C4-2B (cell line): ENCODE measurements around the gene OR7G3.

Experiments used
- ZFX ChIP-seq: fragments of 450-650 bp; IDR thresholded peaks from 2 replicates; pipeline ENCODE4 v1.6.1; 2017
- TF ChIP-seq, protein P1 (sequence below): fragments of 450-650 bp; conservative IDR thresholded peaks from 2 replicates; pipeline ENCODE4 v1.5.1; 2017; ENCODE audit warnings: mild to moderate bottlenecking

- TF ChIP-seq, protein P1, sequence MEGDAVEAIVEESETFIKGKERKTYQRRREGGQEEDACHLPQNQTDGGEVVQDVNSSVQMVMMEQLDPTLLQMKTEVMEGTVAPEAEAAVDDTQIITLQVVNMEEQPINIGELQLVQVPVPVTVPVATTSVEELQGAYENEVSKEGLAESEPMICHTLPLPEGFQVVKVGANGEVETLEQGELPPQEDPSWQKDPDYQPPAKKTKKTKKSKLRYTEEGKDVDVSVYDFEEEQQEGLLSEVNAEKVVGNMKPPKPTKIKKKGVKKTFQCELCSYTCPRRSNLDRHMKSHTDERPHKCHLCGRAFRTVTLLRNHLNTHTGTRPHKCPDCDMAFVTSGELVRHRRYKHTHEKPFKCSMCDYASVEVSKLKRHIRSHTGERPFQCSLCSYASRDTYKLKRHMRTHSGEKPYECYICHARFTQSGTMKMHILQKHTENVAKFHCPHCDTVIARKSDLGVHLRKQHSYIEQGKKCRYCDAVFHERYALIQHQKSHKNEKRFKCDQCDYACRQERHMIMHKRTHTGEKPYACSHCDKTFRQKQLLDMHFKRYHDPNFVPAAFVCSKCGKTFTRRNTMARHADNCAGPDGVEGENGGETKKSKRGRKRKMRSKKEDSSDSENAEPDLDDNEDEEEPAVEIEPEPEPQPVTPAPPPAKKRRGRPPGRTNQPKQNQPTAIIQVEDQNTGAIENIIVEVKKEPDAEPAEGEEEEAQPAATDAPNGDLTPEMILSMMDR = no peak
- no peak for TF ChIP-seq ZFX
These were observed 38.5 kb upstream of the OR7G3 start for GRCh38 chr19:9165261-9165660.
